ENCODE data around the gene PSD.

PSD gene

DNA sequence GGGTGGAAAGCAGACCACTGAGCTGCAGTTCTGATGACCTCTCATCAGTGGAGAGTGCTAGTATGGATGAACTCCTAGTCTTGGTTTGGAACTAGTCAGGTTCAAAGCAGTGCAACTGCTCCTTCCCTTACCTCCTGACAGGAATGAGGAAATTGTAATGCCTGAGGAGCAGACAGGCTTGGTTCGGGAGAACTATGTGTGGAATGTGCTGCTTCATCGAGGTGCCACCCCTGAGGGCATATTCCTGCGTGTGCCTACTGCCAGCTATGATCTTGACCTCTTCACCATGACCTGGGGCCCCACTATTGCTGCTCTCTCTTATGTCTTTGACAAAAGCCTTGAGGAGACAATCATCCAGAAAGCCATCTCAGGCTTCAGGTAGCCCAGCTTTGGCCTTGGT, 50.5 kb downstream of the PSD start:
- H3K27me3 ChIP-seq (ENCODE audit: low read depth, low read length): no peaks in the 10 kb centered on the region
- no peak overlapping the region for H3K9ac ChIP-seq (ENCODE audit: low read length)
- H3K79me2 ChIP-seq (ENCODE audit: low read length): no peaks in the 10 kb centered on the region
- H3K27ac ChIP-seq (ENCODE audit: low read length): no peak overlapping the region
- H2AFZ ChIP-seq (ENCODE audit: low read depth, low read length): no peak overlapping the region
- no peak overlapping the region for H3K4me3 ChIP-seq (ENCODE audit: low read length)
- H3K4me2 ChIP-seq (ENCODE audit: low read length): no peak overlapping the region
- H3K9me3 ChIP-seq (ENCODE audit: insufficient read depth, low read length): no peaks in the 10 kb centered on the region
- H3K4me1 ChIP-seq (ENCODE audit: low read length): no peaks in the 10 kb centered on the region
- TF ChIP-seq, protein P1, sequence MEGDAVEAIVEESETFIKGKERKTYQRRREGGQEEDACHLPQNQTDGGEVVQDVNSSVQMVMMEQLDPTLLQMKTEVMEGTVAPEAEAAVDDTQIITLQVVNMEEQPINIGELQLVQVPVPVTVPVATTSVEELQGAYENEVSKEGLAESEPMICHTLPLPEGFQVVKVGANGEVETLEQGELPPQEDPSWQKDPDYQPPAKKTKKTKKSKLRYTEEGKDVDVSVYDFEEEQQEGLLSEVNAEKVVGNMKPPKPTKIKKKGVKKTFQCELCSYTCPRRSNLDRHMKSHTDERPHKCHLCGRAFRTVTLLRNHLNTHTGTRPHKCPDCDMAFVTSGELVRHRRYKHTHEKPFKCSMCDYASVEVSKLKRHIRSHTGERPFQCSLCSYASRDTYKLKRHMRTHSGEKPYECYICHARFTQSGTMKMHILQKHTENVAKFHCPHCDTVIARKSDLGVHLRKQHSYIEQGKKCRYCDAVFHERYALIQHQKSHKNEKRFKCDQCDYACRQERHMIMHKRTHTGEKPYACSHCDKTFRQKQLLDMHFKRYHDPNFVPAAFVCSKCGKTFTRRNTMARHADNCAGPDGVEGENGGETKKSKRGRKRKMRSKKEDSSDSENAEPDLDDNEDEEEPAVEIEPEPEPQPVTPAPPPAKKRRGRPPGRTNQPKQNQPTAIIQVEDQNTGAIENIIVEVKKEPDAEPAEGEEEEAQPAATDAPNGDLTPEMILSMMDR (IDR thresholded peaks at IDR 0.05; ENCODE audit: low read depth, low read length): no peak
- TF ChIP-seq EZH2phosphoT487 (IDR thresholded peaks at IDR 0.05; ENCODE audit: low read depth): no peak
- peaks cover 39% of the 10 kb centered on the region for H3K36me3 ChIP-seq (replicated peaks; ENCODE audit: low read depth, low read length)
- H4K20me1 ChIP-seq (ENCODE audit: insufficient read depth, low read length): no peaks in the 10 kb centered on the region

DNA sequence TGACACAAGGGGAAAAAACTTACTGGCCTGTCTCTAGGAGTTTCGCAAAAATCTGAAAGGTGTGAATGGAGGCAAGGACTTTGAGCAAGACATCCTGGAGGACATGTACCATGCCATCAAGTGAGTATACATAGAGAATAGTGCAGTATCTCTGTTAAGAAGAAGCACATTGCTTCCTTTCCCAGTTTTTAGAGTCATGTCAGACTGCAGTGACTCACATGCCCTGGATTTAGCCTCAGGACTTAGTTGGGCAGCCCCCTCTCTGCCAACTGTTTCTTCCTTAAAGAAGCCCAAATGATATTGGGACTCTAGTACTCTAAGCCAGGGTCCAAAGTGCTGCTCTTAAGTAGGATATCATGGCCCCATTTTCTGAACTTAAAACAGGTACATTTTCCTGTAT, 51.1 kb downstream of the PSD start:
- H3K9me3 ChIP-seq (ENCODE audit: insufficient read depth, low read length): no peaks in the 10 kb centered on the region
- TF ChIP-seq, protein P1 (IDR thresholded peaks at IDR 0.05; ENCODE audit: low read depth, low read length): no peak
- TF ChIP-seq EZH2phosphoT487 (IDR thresholded peaks at IDR 0.05; ENCODE audit: low read depth): no peak

DNA sequence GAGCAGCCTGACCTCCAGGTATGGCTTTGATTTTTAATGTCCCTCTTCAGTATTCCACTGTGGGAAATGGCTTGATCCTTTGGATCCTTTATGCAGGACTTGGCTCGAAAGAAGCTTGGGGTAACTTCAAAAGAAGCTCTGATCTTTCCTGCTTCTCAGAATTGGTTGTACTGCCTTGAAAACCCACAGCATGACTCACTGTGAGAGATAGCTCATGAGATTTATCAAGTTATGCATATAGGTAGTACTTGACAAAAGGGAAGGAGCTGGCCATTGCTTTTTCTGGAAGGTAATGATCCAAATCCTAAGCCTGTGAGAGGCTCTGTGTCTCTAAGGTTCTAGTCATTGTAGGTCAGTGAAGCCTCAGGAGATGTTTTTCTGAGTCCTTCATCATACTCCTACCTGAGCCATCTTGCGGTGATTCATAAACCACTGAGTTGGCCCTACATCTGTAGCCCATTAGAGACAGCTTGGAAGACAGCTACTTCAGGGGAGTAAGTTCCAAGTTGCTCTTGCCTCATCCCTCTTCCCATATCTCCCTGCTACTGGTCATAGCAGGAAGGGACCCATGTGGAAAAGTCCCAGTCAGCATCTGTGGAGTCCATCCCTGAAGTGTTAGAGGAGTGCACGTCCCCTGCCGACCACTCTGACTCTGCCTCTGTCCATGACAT, 59.7 kb downstream of the PSD start:
- Histone ChIP-seq H3K4me1 (ENCODE audit: low read length) (no peaks in the 10 kb centered on the region), H3K4me3 (ENCODE audit: low read length) (no peak overlapping the region), H3K36me3 (replicated peaks; ENCODE audit: low read depth, low read length) (peaks cover 7% of the 10 kb centered on the region), H3K27ac (ENCODE audit: low read length) (no peak overlapping the region), H3K79me2 (ENCODE audit: low read length) (no peaks in the 10 kb centered on the region), H3K27me3 (ENCODE audit: low read depth, low read length) (no peaks in the 10 kb centered on the region), H3K9ac (ENCODE audit: low read length) (no peak overlapping the region), H2AFZ (ENCODE audit: low read depth, low read length) (no peak overlapping the region), H3K9me3 (ENCODE audit: insufficient read depth, low read length) (no peaks in the 10 kb centered on the region), H3K4me2 (ENCODE audit: low read length) (no peak overlapping the region), H4K20me1 (ENCODE audit: insufficient read depth, low read length) (no peaks in the 10 kb centered on the region)
- TF ChIP-seq EZH2phosphoT487 (IDR thresholded peaks at IDR 0.05; ENCODE audit: low read depth): no peak
- TF ChIP-seq, protein P1 (IDR thresholded peaks at IDR 0.05; ENCODE audit: low read depth, low read length): no peak

More for the DNA sequence above, 51.1 kb downstream of the PSD start:
- Histone ChIP-seq H3K4me3 (ENCODE audit: low read length) (no peak overlapping the region), H3K4me2 (ENCODE audit: low read length) (no peak overlapping the region), H3K27ac (ENCODE audit: low read length) (no peak overlapping the region), H3K79me2 (ENCODE audit: low read length) (no peaks in the 10 kb centered on the region), H3K36me3 (replicated peaks; ENCODE audit: low read depth, low read length) (peaks cover 40% of the 10 kb centered on the region), H3K9ac (ENCODE audit: low read length) (no peak overlapping the region), H4K20me1 (ENCODE audit: insufficient read depth, low read length) (no peaks in the 10 kb centered on the region), H3K4me1 (ENCODE audit: low read length) (no peaks in the 10 kb centered on the region), H2AFZ (ENCODE audit: low read depth, low read length) (no peak overlapping the region), H3K27me3 (ENCODE audit: low read depth, low read length) (no peaks in the 10 kb centered on the region)

DNA sequence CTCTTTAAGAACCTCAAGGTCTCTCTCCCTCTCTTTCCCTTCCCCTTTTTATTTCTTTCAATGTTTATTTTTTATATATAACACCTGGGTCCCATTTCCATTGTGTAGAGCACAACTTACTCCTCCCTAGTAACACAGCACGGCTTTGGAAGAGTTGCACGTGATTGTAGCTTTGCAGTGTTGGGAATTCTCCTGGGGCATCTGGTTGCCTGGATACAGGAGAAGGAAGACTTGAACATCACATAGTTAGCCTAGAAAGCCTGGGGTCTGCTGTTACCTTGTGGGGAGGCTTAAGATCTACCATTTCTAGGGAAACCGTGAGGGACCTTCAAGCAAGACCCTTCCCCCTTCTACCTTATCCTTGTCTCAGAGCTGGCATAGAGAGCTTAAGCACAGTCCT, 64.1 kb downstream of the PSD start:
- no peak overlapping the region for H3K27ac ChIP-seq (ENCODE audit: low read length)
- no peak overlapping the region for H3K4me3 ChIP-seq (ENCODE audit: low read length)
- no peaks in the 10 kb centered on the region for H4K20me1 ChIP-seq (ENCODE audit: insufficient read depth, low read length)
- no peaks in the 10 kb centered on the region for H3K79me2 ChIP-seq (ENCODE audit: low read length)
- no peaks in the 10 kb centered on the region for H3K4me1 ChIP-seq (ENCODE audit: low read length)
- no peak overlapping the region for H3K9ac ChIP-seq (ENCODE audit: low read length)
- H2AFZ ChIP-seq (ENCODE audit: low read depth, low read length): no peak overlapping the region
- peaks cover 8% of the 10 kb centered on the region for H3K36me3 ChIP-seq (replicated peaks; ENCODE audit: low read depth, low read length)
- H3K4me2 ChIP-seq (ENCODE audit: low read length): no peak overlapping the region
- TF ChIP-seq EZH2phosphoT487 (IDR thresholded peaks at IDR 0.05; ENCODE audit: low read depth): no peak
- TF ChIP-seq, protein P1 (IDR thresholded peaks at IDR 0.05; ENCODE audit: low read depth, low read length): no peak
- H3K27me3 ChIP-seq (ENCODE audit: low read depth, low read length): no peaks in the 10 kb centered on the region
- H3K9me3 ChIP-seq (ENCODE audit: insufficient read depth, low read length): no peaks in the 10 kb centered on the region
